ENCODE results near the gene EPSTI1. TPM values are rescaled to one million over a fixed set of nuclear protein-coding genes. Genes with fewer than 3 reads are reported as not detected.
A peak's percentile ranks its signal among the peaks of the same experiment; 100 is the strongest.

Gene EPSTI1
- total RNA-seq, 1 donor: 15.1 TPM

GRCh38 chr13:42906257-42906656, 85.8 kb downstream of the EPSTI1 start:
- H3K4me3 ChIP-seq (ENCODE audit: low read depth, low read length): no peak overlapping the region
- DNase-seq (ENCODE audit: low read depth): no peak
- TF ChIP-seq, protein P1, sequence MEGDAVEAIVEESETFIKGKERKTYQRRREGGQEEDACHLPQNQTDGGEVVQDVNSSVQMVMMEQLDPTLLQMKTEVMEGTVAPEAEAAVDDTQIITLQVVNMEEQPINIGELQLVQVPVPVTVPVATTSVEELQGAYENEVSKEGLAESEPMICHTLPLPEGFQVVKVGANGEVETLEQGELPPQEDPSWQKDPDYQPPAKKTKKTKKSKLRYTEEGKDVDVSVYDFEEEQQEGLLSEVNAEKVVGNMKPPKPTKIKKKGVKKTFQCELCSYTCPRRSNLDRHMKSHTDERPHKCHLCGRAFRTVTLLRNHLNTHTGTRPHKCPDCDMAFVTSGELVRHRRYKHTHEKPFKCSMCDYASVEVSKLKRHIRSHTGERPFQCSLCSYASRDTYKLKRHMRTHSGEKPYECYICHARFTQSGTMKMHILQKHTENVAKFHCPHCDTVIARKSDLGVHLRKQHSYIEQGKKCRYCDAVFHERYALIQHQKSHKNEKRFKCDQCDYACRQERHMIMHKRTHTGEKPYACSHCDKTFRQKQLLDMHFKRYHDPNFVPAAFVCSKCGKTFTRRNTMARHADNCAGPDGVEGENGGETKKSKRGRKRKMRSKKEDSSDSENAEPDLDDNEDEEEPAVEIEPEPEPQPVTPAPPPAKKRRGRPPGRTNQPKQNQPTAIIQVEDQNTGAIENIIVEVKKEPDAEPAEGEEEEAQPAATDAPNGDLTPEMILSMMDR (IDR thresholded peaks at IDR 0.05; ENCODE audit: insufficient read depth, low read depth, low read length): no peak

GRCh38 chr13:42905579-42905978, 86.5 kb downstream of the EPSTI1 start:
- no peak overlapping the region for H3K4me3 ChIP-seq (ENCODE audit: low read depth, low read length)
- no peak for DNase-seq (ENCODE audit: low read depth)
- TF ChIP-seq, protein P1 (IDR thresholded peaks at IDR 0.05; ENCODE audit: insufficient read depth, low read depth, low read length): no peak

DNA sequence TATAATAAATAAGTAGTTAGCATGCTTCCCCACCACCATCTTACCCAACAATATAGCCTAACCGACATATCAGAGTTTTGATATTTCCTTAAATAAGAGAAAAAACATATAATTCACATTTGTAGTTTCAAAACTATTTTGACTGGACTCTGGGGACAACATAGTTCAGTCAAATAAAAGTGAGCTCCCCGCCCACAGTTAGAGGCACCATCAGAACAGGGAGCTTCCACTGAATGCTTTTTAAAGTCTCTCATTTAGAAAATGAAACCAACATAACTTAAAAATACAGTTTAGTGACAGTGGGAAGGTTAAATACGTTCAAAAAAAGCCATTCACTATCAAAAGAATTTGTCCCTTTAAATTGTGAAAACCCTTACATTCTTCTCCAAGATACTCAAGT, 92.8 kb downstream of the EPSTI1 start:
- peak; percentile 14 for DNase-seq (ENCODE audit: low read depth)
- TF ChIP-seq, protein P1 (IDR thresholded peaks at IDR 0.05; ENCODE audit: insufficient read depth, low read depth, low read length): no peak
- H3K4me3 ChIP-seq (ENCODE audit: low read depth, low read length): no peak overlapping the region

GRCh38 chr13:42895776-42896175, 96.3 kb downstream of the EPSTI1 start:
- H3K4me3 ChIP-seq (ENCODE audit: low read depth, low read length): no peak overlapping the region
- no peak for DNase-seq (ENCODE audit: low read depth)
- TF ChIP-seq, protein P1 (IDR thresholded peaks at IDR 0.05; ENCODE audit: insufficient read depth, low read depth, low read length): no peak

GRCh38 chr13:42894765-42895243, 97.2 kb downstream of the EPSTI1 start:
- TF ChIP-seq, protein P1 (IDR thresholded peaks at IDR 0.05; ENCODE audit: insufficient read depth, low read depth, low read length): no peak
- H3K4me3 ChIP-seq (ENCODE audit: low read depth, low read length): no peak overlapping the region
- peak; percentile 40 for DNase-seq (ENCODE audit: low read depth)

- no peak overlapping the region for H3K4me3 ChIP-seq (ENCODE audit: low read depth, low read length)
- DNase-seq (ENCODE audit: low read depth): peak; percentile 42
- TF ChIP-seq, protein P1 (IDR thresholded peaks at IDR 0.05; ENCODE audit: insufficient read depth, low read depth, low read length): no peak
Measured at GRCh38 chr13:42893214-42893671, 98.8 kb downstream of the EPSTI1 start.

- peak; percentile 43 for DNase-seq (ENCODE audit: low read depth)
- no peak overlapping the region for H3K4me3 ChIP-seq (ENCODE audit: low read depth, low read length)
- TF ChIP-seq, protein P1 (IDR thresholded peaks at IDR 0.05; ENCODE audit: insufficient read depth, low read depth, low read length): no peak
Measured at GRCh38 chr13:42892760-42893159, 99.3 kb downstream of the EPSTI1 start.
